HG02885 (cell line): ENCODE measurements around the gene HTR2C.
"Not testable (repeated sequence)": the region's sequence is repeated elsewhere in the genome, so short reads cannot be mapped to it uniquely, and the experiment has no call there.

Source experiments
- ATAC-seq: cut with Tn5 transposase; IDR thresholded peaks from one replicate; pipeline ENCODE4 v1.9.1; 2021; ENCODE audit warnings: mild to moderate bottlenecking; ENCODE audit not compliant: unreplicated experiment, poor library complexity

Gene HTR2C

DNA sequence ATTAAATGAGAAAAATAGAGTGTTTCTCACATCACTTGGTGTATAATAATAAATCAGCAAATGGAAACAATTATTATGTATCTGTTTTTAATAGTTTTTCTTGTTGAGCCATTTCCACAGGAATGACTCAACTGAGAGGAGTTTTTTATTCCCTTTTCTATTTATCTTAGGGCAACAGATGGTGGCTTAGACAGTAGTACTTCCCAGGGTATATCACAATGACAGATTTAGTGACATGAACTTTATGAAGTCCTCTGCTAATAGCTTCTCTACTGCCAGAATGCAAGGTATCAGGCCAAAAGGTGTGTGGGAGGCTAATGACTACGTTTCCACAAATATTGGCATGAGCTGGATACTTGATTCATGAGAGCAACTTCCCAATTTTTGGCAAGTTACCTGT lies 126.7 kb downstream of the HTR2C start:
- no peak for ATAC-seq

DNA sequence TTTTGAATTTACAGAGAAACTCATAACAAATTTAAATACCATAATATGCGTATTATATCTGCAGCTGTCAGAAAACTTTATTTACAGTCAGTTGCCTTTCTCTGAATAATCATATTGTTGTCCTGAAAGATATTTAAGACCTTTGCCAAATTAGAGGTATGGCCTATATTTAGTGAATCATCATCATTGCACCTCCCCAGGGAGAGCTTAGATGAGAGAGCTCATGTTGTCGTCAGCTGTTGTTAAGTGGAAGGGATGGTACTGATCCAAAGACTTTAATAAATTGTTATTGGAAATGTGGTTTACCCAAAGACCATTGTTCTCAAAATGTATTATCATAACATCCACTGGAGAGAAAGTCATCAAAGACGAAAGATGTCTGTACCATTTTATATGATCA lies 128.6 kb downstream of the HTR2C start:
- ATAC-seq = no peak

DNA sequence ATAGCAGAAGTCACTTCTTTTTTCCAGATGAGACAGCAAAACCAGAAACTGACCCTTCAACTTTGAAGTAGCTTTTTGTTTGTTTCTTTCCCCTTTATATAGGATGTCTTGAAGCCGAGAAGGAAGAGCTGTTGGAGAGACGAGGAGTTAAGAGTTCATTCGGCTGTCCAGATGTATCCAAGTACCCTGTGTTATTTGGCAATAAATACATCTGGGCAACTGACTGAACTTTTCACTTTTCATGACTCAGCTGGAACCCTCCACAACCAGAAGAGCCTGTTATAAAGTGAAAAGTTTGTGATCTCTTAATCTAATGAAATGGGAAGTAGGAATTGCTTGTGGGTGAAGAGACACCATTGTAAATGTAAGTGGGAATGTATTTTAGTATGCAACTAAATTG lies 131.2 kb downstream of the HTR2C start:
- no peak for ATAC-seq

DNA sequence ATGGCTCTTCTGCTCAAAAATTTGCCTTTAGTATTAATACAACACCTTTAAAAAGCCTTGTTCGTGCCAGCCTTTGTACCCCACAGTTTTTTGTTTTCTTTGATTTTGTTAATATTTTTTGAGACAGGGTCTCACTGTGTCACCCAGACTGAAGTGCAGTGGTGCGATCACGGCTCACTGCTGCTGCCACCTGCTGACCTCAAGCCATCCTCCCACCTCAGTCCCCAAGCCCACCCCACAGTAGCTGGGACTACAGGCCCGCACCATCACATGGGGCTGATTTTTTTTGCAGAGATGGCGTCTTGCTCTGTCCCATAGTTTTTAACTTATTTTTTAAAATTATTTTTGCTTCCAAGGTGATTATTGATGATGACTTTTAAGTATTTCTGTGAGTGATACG lies 134.0 kb downstream of the HTR2C start:
- ATAC-seq = peak; percentile 72

DNA sequence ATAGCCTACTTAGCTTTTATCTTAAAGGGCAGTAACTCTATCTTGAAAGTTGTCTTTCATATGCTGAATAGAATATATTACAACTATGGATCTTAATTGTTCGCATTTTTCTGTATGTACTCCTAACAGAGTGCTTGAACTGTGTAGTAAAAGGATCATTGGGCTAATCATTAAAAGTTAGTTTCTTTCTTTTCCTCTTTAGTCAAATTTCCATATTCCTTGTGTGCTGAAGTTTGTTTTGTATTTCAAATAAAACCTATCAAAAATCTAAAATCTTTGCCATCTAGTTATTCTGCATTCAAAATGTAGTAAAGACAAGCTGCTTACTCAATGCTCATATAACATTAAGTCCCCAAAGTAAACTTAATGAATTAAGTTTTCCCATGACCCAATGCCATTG lies 182.7 kb downstream of the HTR2C start:
- no peak for ATAC-seq

DNA sequence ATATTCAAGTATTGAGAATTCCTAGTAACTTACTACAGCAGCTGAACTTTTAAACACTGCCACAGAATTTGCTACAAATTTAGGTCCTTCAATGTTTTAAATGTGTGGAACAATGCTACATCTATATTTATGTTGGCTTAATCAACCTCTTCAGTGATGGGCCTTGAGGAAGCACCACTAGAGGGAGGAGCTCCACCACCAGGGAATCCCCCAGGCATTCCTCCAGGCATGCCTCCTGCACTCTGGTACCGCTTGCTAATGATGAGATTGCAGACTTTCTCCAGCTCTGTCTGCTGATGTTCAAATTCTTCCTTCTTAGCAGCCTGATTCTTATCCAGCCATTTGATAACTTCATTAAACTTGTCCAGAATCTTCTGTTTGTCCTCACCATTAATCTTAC lies 190.8 kb downstream of the HTR2C start:
- ATAC-seq = no peak

DNA sequence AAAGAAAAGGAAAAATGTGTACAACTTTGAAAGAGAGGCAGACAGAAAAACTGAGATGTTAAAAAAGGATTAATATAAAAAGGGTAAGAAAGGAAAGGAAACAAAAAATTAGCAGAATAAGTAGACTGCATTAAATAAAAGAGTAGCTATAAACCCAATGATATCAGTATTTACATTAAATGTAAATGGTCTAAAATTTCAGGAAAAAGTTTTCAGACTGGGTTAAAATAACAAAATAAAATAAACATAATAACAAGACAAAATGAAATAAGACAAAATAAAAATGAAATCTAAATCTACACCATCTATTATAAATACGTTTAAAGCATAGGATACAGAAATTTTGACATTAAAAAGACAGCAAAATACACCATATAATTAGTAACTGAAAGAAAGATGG lies 199.0 kb downstream of the HTR2C start:
- no peak for ATAC-seq

DNA sequence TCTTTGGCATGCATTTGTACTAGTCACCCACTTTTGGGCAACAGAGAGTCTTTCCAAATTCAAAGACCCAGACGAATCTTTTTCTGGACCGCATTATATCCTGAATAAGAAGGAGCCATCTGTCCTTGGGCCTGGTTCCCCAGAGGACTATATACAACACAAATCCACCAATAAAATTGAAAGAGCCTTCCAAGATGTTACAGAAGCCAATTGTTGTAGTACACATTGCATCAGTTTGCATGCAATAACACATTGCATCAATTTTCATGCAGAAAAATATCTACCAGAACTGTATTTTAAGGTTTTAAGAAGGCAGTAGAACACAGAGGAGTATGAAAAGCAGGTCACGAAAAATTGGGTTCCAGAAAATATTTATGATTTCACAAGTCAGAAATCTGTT lies 203.2 kb downstream of the HTR2C start:
- no peak for ATAC-seq

DNA sequence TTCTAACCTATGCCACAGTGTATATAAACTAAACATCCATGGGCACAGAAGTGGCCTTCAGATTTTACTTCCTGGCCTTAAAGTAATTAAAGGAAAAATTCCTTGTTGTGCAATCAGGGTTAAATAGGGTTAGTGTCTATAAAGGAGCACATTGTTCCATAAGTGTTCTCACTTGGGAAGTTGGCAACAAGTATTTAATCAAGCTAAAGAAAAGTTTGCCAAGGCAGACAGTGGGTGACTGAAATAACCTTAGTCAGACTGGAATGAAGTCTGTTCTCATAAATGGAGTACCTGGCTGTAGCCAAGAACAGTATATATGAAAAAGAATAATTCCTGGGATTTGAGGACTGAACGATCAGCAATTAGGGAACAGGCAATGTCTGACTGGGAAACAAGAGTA lies 213.6 kb downstream of the HTR2C start:
- ATAC-seq = no peak

DNA sequence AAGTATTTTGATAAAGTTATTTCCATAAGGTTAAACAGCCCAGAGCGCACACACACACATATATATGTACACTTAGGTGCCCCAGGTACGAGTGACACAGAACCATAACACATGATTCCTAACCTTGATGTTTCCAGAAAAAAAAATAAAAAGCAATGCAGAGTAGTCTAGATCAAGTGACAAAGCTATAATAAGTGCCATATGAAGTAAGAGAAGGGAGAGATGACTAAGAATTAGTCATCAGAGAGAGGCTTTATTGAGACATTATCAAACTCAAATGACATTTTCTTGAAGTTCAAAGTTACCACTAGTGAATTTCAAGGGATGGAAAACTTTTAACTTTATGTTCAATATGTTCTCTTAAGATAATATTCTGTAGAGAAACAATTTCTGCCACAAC lies 215.0 kb downstream of the HTR2C start:
- no peak for ATAC-seq

DNA sequence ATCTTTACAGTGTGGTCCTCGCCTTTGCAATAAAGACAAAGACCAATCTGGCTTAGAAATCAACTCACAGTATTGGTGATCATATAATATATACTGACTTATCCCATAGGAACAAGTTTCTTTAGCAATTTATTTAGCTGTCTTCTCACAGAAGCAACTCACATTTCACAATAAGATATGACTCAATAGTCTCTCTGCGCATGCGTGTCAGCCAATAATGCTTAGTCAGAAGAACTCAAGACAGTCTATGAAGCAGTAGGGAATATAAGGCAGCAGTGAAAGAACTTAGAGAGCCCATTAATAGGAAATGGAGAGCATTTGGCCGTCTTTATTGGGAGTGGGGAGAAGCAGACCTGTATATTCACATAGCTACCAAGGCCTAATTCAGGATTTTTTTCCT lies 216.8 kb downstream of the HTR2C start:
- ATAC-seq = no peak

DNA sequence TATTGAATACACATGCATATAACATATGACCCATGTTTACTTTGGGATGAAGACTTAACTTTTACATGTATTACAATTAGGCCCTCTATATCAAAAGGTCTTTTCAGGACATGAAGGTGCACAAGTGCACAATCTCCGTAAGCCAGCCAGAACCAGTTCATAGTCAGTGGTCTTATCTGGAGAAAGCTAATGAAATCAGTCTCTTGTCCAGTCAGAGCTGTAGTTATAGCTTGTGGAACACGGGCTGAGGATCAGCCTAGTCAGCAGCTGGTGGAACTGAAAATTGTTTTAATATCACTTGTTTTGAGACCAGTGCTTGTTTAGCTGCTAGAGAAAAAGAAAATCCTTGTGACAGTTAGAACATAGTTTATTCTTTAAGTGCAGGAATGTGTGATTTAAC lies 235.6 kb downstream of the HTR2C start:
- ATAC-seq = no peak

DNA sequence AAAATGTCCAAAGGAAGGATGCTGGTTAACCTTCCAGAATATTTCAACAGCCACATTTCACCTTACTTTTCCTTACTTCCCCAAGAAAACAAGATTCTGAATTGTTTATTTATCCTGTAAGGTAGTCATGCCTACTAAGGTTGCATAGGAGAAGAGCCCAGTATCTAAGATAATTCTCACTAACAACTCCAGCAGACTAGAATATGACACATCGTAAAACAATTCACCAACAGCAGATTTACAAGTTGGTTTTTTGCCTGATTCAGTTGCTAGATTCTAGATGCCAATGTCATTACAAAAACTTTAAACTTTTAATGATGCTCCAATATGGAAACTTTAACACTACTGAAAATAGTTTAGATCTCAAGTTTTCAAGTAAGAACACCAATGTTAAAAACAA lies 257.2 kb downstream of the HTR2C start:
- no peak for ATAC-seq

DNA sequence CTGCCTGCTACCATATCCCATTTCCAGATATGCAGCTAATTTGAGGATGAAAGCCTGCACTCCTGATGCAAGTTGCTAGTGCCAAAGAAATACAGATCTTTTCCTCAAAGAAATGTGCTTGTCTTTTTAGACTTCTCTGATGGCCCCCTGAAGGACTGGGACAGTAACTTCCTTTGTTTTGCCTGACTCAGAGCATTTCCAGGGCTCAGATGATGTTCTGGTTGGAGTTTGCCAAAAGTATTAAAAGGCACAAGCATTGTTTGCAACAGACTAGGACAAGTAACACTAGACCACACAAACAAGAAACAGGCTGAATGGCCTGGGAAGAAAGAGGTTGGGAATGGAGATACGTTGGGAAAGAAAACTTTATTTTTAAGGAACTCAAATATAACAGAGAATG lies 258.3 kb downstream of the HTR2C start:
- no peak for ATAC-seq

DNA sequence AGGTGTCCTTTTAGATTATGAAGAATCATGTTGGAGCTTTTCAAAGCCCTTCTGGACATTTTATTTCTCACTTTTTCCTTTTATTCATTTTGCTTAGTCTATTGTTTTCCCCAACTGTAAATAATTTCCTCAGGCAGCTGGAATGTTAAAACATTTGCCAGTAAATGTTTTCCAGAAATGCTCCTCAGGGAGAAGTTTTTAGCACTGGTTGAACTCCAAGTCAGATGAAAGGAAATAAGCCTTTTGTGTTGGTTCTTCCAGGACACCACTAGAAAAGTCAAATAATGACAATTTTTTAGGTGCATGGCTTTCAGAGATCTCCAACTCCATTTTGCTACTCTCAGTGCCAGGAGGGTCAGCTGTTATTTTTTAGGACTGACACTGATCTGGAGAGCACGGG lies 305.6 kb downstream of the HTR2C start:
- no peak for ATAC-seq

DNA sequence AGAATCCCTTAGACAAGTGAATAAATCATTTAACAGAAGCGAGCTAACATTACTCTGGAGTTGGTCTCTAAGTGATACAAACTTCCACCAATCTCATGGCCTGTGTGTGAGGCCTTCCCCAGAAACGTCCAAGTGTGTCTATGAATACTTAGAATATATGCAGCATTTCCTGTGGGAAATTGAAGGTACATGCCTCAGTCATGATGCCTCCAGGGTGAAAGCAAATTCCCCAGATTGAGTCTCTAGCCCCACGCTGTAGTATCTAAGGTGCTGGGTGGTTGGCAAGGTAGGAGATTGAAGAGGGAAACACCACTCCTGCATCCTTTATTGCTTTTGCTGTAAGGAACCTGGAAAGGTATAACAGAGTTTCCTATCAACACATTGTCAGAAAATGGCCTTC lies 319.7 kb downstream of the HTR2C start:
- no peak for ATAC-seq

DNA sequence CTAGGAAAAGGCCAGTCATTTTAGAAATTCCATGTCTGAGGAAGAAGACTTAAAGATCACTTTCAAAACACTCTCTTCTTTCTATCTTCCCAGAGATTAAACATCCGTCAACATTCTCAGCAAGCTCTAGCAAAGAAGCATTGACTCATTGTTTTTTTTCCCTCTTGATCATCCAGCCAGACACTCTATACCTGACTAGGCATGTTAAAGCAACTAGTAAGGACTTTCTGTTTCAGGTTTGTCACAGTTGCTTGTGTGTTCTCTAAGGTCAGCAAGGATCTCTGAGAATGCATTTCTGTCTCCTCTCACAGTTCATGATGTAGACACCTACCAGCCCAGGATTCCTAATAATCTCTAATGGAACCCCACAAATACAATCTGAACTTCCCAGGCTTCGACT lies 321.4 kb downstream of the HTR2C start:
- ATAC-seq = no peak

DNA sequence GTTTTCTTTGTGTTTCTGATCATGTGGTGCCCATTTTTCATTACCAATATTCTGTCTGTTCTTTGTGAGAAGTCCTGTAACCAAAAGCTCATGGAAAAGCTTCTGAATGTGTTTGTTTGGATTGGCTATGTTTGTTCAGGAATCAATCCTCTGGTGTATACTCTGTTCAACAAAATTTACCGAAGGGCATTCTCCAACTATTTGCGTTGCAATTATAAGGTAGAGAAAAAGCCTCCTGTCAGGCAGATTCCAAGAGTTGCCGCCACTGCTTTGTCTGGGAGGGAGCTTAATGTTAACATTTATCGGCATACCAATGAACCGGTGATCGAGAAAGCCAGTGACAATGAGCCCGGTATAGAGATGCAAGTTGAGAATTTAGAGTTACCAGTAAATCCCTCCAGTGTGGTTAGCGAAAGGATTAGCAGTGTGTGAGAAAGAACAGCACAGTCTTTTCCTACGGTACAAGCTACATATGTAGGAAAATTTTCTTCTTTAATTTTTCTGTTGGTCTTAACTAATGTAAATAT lies 323.2 kb downstream of the HTR2C start:
- no peak for ATAC-seq

DNA sequence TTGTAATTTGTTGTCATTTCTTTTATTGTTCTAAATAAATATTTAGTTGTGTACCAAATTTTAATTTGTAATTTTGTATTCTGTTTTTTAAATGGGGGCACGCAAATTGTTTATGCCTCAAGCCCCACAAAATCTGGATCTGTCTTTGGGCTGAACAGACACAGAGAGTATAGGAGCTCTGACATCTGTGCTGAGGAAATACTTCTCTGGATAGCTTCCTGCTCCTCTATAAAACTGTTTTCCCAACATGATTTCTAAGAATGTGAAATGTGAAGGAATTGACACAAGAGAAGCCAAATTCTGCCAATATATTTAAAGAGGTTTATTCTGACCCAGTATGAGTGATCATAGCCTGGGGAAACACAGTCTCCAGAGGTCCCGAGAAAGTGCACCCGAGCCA lies 340.5 kb downstream of the HTR2C start:
- no peak for ATAC-seq

DNA sequence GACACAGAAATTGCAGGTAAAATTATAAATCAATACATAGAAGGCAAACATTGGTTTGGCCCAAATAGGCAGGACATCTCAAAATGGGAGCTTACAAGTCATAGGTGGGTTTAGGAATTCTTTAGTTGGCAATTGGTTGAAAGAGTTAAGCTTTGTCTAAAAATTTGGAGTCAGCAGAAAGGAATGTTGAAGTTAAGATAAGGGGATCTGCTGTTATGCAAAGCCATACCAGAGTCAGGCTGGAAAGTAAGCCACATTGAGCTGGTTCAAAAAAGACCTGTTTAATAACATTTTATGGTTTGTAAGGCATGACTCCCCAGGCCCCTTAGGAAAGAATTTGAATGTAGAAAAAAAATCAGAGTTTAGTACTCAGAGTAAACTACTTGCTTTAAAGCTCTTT lies 341.0 kb downstream of the HTR2C start:
- no peak for ATAC-seq

DNA sequence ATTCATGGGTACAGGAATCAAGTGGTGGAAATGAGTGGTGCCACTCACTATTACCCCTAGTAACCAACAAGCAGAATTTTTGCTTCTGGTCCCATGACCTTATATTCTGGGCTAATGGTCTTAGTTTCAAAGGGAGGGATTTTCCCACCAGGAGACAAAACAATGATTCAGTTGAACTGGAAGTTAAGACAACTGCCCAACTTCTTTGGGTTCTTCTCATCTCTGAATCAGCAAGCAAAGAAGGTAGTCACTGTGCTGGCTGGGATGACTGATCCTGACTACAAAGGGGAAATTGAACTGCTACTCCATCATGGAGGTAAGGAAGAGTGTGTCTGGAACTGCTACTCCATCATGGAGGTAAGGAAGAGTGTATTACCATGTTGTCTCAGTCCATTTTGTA lies 346.3 kb downstream of the HTR2C start:
- no peak for ATAC-seq

DNA sequence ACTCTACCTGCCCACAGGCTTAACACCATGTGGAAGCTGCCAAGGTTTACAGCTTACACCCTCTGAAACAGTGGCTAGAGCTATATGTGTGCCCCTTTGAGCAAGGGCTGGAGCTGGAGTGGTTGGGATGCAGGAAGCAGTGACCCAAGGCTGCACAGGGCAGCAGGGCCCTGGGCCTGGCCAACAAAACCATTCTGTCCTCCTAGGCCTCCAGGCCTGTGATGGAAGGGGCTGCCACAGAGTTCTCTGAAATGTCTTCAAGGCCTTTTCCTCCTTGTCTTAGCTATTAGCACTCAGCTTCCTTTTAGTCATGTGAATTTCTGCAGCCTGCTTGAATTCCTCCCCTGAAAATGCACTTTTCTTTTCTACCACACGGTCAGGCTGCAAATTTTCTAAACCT lies 348.7 kb downstream of the HTR2C start:
- ATAC-seq = no peak

DNA sequence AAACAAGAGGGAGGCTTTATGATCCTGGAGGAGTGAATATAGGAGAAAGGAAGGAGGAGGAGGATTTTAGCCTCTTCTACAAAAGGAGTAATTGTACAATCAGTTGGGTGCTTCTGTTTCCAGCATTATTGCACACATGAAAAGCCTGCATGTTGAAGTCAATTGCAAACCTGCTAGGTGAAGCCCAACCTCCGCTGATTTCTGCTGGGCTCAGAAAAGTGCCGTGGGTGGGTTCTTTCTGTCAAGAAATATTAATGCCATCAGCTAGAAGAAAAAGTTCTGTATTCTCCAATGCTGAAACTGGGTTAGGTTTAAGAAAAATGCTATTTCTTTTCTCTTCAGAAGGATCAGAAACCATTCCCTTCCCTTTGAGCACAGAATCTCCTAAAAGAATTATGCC lies 349.4 kb downstream of the HTR2C start:
- not testable (repeated sequence) for ATAC-seq
